Trophoblast cell (in vitro differentiated cells and primary cell): ENCODE data around the gene ZFYVE1.
"Not testable (repeated sequence)": the region's sequence is repeated elsewhere in the genome, so short reads cannot be mapped to it uniquely, and the experiment has no call there.

Source experiments
- DNase-seq, 2 donors: peaks; one replicate each; pipeline ENCODE4 v3.0.0-alpha.2; 2016
- H2AFZ ChIP-seq: 2 replicates; pipeline ENCODE4 v1.6.1; 2013; ENCODE audit warnings: low read length, moderate library complexity, mild to moderate bottlenecking; ENCODE audit not compliant: insufficient read depth, poor library complexity
- H2AK5ac ChIP-seq: 2 replicates; pipeline ENCODE4 v1.6.1; 2013; ENCODE audit warnings: mild to moderate bottlenecking, low read length
- H2BK120ac ChIP-seq: 2 replicates; pipeline ENCODE4 v1.6.1; 2013; ENCODE audit warnings: low read length, mild to moderate bottlenecking, moderate library complexity; ENCODE audit not compliant: insufficient read depth, poor library complexity
- H2BK12ac ChIP-seq: 2 replicates; pipeline ENCODE4 v1.6.1; 2013; ENCODE audit warnings: mild to moderate bottlenecking, low read length, moderate library complexity
- H2BK5ac ChIP-seq: 2 replicates; pipeline ENCODE4 v1.6.1; 2013; ENCODE audit warnings: low read length, low read depth, moderate library complexity, mild to moderate bottlenecking; ENCODE audit not compliant: poor library complexity
- H3K14ac ChIP-seq: 2 replicates; pipeline ENCODE4 v1.6.1; 2013; ENCODE audit warnings: mild to moderate bottlenecking, low read length
- H3K18ac ChIP-seq: 2 replicates; pipeline ENCODE4 v1.6.1; 2013; ENCODE audit warnings: mild to moderate bottlenecking, low read length
- H3K23ac ChIP-seq: 2 replicates; pipeline ENCODE4 v1.6.1; 2013; ENCODE audit warnings: low read length
- H3K27ac ChIP-seq: 2 replicates; pipeline ENCODE4 v1.5.1; 2013; ENCODE audit warnings: low read depth, mild to moderate bottlenecking, inconsistent platforms, low read length, moderate library complexity
- H3K27me3 ChIP-seq: 2 replicates; pipeline ENCODE4 v1.6.1; 2013; ENCODE audit warnings: inconsistent platforms, mild to moderate bottlenecking, low read length, moderate library complexity; ENCODE audit not compliant: insufficient read depth
- H3K36me3 ChIP-seq, 2 experiments: 1 replicate in 1 of 2; 2 replicates in 1 of 2; pipeline ENCODE4 v1.6.1; 2013; ENCODE audit warnings: low read length in 2 of 2, mild to moderate bottlenecking in 2 of 2, moderate library complexity in 1 of 2; ENCODE audit not compliant: insufficient read depth in 2 of 2, control insufficient read depth in 1 of 2
- H3K4ac ChIP-seq: 2 replicates; pipeline ENCODE4 v1.6.1; 2013; ENCODE audit warnings: low read depth, mild to moderate bottlenecking, low read length, moderate library complexity
- H3K4me1 ChIP-seq, 2 experiments: 1 replicate in 1 of 2; 2 replicates in 1 of 2; pipeline ENCODE4 v1.6.1; 2013; ENCODE audit warnings: low read length in 2 of 2, mild to moderate bottlenecking in 2 of 2, moderate library complexity in 1 of 2; ENCODE audit not compliant: insufficient read depth in 2 of 2, control insufficient read depth in 1 of 2
- H3K4me2 ChIP-seq: 2 replicates; pipeline ENCODE4 v1.6.1; 2013; ENCODE audit warnings: inconsistent platforms, mild to moderate bottlenecking, low read length, moderate library complexity
- H3K4me3 ChIP-seq: 2 replicates; pipeline ENCODE4 v1.5.1; 2013; ENCODE audit warnings: mild to moderate bottlenecking, low read depth, low read length, inconsistent platforms
- H3K79me1 ChIP-seq: one replicate; pipeline ENCODE4 v1.6.1; 2013; ENCODE audit warnings: low read length
- H3K79me2 ChIP-seq: 2 replicates; pipeline ENCODE4 v1.6.1; 2013; ENCODE audit warnings: low read length, mild to moderate bottlenecking; ENCODE audit not compliant: control insufficient read depth, insufficient read depth, poor library complexity
- H3K9ac ChIP-seq: 2 replicates; pipeline ENCODE4 v1.6.1; 2013; ENCODE audit warnings: mild to moderate bottlenecking, low read length
- H3K9me3 ChIP-seq: 2 replicates; pipeline ENCODE4 v1.6.1; 2013; ENCODE audit warnings: low read depth, mild to moderate bottlenecking, control low read depth, inconsistent platforms, low read length; ENCODE audit not compliant: insufficient read depth
- H4K12ac ChIP-seq: 2 replicates; pipeline ENCODE4 v1.6.1; 2013; ENCODE audit warnings: low read depth, mild to moderate bottlenecking, low read length, moderate library complexity
- H4K8ac ChIP-seq: 2 replicates; pipeline ENCODE4 v1.6.1; 2013; ENCODE audit warnings: low read depth, mild to moderate bottlenecking, low read length, moderate library complexity
- H4K91ac ChIP-seq: one replicate; pipeline ENCODE4 v1.6.1; 2013; ENCODE audit warnings: low read depth, mild to moderate bottlenecking, low read length, moderate library complexity
- WGBS: extraction: QIAGEN DNeasy Blood & Tissue Kit; methylation state at CpG from one replicate; pipeline ENCODE4 v1.1.7; 2013; ENCODE audit warnings: missing lambda C conversion rate; ENCODE audit not compliant: insufficient read length, insufficient coverage; ENCODE audit errors: extremely low coverage; 5-methylcytosine and 5-hydroxymethylcytosine counted together

The ZFYVE1 gene

DNA sequence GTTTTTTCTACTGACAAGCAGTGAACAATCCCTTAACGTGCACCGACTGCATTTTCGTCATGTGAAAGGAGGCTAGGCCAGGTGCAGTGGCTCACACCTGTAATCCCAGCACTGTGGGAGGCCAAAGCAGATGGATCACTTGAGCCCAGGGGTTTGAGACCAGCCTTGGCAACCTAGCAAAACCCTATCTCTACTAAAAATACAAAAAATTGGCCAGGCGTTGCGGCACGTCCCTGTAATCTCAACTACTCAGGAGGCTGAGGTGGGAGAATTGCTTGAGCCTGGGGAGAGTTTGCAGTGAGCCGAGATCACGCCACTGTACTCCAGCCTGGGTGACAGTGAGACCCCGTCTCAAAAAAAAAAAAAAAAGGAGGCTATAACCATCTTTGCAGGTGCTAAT, 22.3 kb downstream of the ZFYVE1 start:
- not testable (repeated sequence) for H3K9me3 ChIP-seq, H3K18ac ChIP-seq, H3K79me1 ChIP-seq, H2BK5ac ChIP-seq, H3K23ac ChIP-seq, H3K9ac ChIP-seq, H3K27me3 ChIP-seq, H2AFZ ChIP-seq, H3K14ac ChIP-seq, H3K27ac ChIP-seq, H2AK5ac ChIP-seq, H3K4me3 ChIP-seq, H4K8ac ChIP-seq, H2BK120ac ChIP-seq, H3K4me1 ChIP-seq, H3K4me2 ChIP-seq, H2BK12ac ChIP-seq, H4K91ac ChIP-seq, H3K4ac ChIP-seq, H3K79me2 ChIP-seq, H4K12ac ChIP-seq, DNase-seq
- peaks cover 4 to 12% of the 10 kb centered on the region in 2 experiments for H3K36me3 ChIP-seq
- no CpG with 5 or more reads among the region's 9 CpGs for WGBS

DNA sequence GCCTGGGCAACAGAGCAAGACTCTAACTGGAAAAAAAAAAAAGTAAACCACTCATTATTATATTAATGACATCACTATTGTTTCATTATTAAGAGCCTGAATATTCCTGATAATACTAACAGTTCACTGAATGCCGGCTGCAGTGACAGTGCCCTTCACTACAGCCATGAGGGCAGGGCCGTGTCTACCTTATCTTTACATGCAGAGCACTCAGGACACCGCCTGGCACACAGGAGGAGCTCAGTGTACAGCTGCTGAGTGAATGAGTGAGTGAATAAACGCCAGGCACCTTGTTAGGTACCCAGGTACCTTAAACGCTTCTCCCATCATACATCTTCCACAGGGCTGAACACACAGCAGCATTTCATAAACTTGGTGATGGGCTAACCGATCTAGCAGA, 23.2 kb downstream of the ZFYVE1 start:
- no peak overlapping the region for H4K91ac ChIP-seq
- no peak overlapping the region for H2BK12ac ChIP-seq
- no peak overlapping the region for H4K12ac ChIP-seq
- no peaks in the 10 kb centered on the region for H3K79me1 ChIP-seq
- no peak overlapping the region for H3K14ac ChIP-seq
- no peaks in the 10 kb centered on the region for H3K9me3 ChIP-seq
- no peak overlapping the region for H2AK5ac ChIP-seq
- H2AFZ ChIP-seq: no peak overlapping the region
- no peak for DNase-seq
- no peak overlapping the region for H3K4me3 ChIP-seq
- H4K8ac ChIP-seq: no peak overlapping the region
- no peak overlapping the region for H3K18ac ChIP-seq
- no CpG with 5 or more reads among the region's 6 CpGs for WGBS
- H3K9ac ChIP-seq: no peak overlapping the region
- H3K27me3 ChIP-seq: no peaks in the 10 kb centered on the region
- H2BK120ac ChIP-seq: no peak overlapping the region
- H3K4me1 ChIP-seq: no peaks in the 10 kb centered on the region
- no peak overlapping the region for H3K23ac ChIP-seq
- no peak overlapping the region for H3K27ac ChIP-seq
- H3K4ac ChIP-seq: no peak overlapping the region
- H3K79me2 ChIP-seq: no peaks in the 10 kb centered on the region
- H3K36me3 ChIP-seq: peaks cover 5 to 12% of the 10 kb centered on the region in 2 experiments
- no peak overlapping the region for H2BK5ac ChIP-seq
- no peak overlapping the region for H3K4me2 ChIP-seq

DNA sequence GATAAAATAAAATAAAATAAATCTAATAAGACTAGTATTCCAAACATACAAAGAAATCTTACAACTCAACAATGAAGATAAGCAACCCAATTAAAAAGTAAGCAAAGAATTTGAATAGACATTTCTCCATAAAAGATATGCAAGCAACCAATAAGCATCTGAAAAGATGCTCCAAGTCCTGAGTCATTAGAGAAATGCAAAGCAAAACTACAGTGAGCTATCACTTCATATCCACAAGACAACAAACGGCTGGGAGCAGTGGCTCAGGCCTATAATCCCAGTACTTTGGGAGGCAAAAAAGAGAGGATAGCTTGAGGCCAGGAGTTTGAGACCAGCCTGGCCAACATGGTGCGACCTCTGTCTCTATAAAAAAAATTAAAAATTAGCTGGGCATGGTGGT, 26.8 kb downstream of the ZFYVE1 start:
- Histone ChIP-seq H3K79me1 (no peaks in the 10 kb centered on the region), H3K79me2 (no peaks in the 10 kb centered on the region), H3K27ac (no peak overlapping the region), H3K4me1 (no peaks in the 10 kb centered on the region), H3K4me3 (no peak overlapping the region), H3K4ac (no peak overlapping the region), H3K23ac (no peak overlapping the region), H2BK120ac (no peak overlapping the region), H3K18ac (no peak overlapping the region), H3K14ac (no peak overlapping the region), H3K27me3 (no peaks in the 10 kb centered on the region), H3K36me3 (peaks cover 19 to 28% of the 10 kb centered on the region in 2 experiments), H2AK5ac (no peak overlapping the region), H2BK5ac (no peak overlapping the region), H3K9me3 (peaks cover 1% of the 10 kb centered on the region), H3K9ac (no peak overlapping the region), H4K8ac (no peak overlapping the region), H4K91ac (no peak overlapping the region), H2BK12ac (no peak overlapping the region), H4K12ac (no peak overlapping the region), H3K4me2 (no peak overlapping the region), H2AFZ (no peak overlapping the region)
- no peak for DNase-seq
- no CpG with 5 or more reads among the region's 2 CpGs for WGBS

DNA sequence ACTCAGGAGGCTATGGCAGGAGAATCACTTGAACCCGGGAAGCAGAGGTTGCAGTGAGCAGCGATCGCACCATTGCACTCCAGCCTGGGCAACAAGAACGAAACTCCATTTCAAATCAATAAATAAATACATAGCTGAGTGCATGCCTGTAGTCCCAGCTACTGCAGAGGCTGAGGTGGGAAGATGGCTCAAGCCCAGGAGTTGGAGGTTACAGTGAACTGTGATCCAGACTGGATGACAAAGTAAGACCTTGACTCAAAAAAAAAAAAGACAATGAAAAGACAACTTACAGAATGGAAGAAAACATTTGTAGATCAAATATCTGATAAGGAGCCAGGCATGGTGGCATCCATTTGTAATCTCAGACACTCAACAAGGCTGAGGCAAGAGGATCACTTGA, 27.6 kb downstream of the ZFYVE1 start:
- peaks cover 1% of the 10 kb centered on the region for H3K9me3 ChIP-seq
- H3K36me3 ChIP-seq: peaks cover 20 to 28% of the 10 kb centered on the region in 2 experiments
- DNase-seq: peak in 1 of 2 donors; percentile 40
- H3K79me2 ChIP-seq: no peaks in the 10 kb centered on the region
- no peak overlapping the region for H4K12ac ChIP-seq
- no peak overlapping the region for H2BK12ac ChIP-seq
- H3K4me3 ChIP-seq: no peak overlapping the region
- H3K18ac ChIP-seq: no peak overlapping the region
- H3K27ac ChIP-seq: no peak overlapping the region
- H3K79me1 ChIP-seq: no peaks in the 10 kb centered on the region
- H3K4me2 ChIP-seq: no peak overlapping the region
- H3K4me1 ChIP-seq: no peaks in the 10 kb centered on the region
- no peak overlapping the region for H3K14ac ChIP-seq
- no peak overlapping the region for H4K91ac ChIP-seq
- no peak overlapping the region for H2AFZ ChIP-seq
- H2BK120ac ChIP-seq: no peak overlapping the region
- WGBS: no CpG with 5 or more reads among the region's 4 CpGs
- H3K23ac ChIP-seq: no peak overlapping the region
- no peaks in the 10 kb centered on the region for H3K27me3 ChIP-seq
- no peak overlapping the region for H2BK5ac ChIP-seq
- H3K9ac ChIP-seq: no peak overlapping the region
- H3K4ac ChIP-seq: no peak overlapping the region
- no peak overlapping the region for H4K8ac ChIP-seq
- H2AK5ac ChIP-seq: no peak overlapping the region
